Spleen (tissue), 7 donors: ENCODE data around the gene MOV10.

Experiments used
- CTCF ChIP-seq, 11 experiments: fragments of 200-600 bp in 7 of 11; fragments of 450-650 bp in 4 of 11; sonication (generic) in 4 of 11; IDR thresholded peaks in 8 of 11; conservative IDR thresholded peaks in 3 of 11; 1 replicate in 7 of 11; 2 replicates in 4 of 11; pipeline versions ENCODE4 v1.4.0 to v1.8.0; 2016 to 2021; ENCODE audit warnings: antibody characterized with exemption in 11 of 11, inconsistent platforms in 4 of 11, mild to moderate bottlenecking in 1 of 11
- POLR2A ChIP-seq, 3 donors: fragments of 450-650 bp; IDR thresholded peaks; one replicate each; pipeline ENCODE4 v1.5.1; 2017; ENCODE audit warnings: antibody characterized with exemption in 3 of 3, mild to moderate bottlenecking in 1 of 3
- POLR2AphosphoS5 ChIP-seq, 3 donors: sonication (generic); formaldehyde crosslinking; IDR thresholded peaks; one replicate each; pipeline ENCODE4 v1.5.1; 2017; ENCODE audit warnings: antibody characterized with exemption in 3 of 3
- donor health status: DM: no; HTN: no; CAD: no; lungs with moderate emphysema.
- donor health status: DM: no; HTN: no; CAD: no.
- donor health status: DM: no; HTN: no; CAD: no.

GRCh38 chr1:112634367-112634766 lies 40.1 kb upstream of the MOV10 start:
- TF ChIP-seq POLR2AphosphoS5 (IDR thresholded peaks at IDR 0.05) (no peak), CTCF (IDR thresholded peaks at IDR 0.05 in 8 of 11, conservative IDR thresholded peaks at IDR 0.05 in 3 of 11) (no peak), POLR2A (IDR thresholded peaks at IDR 0.05) (no peak)
